ENCODE data around the gene ZBTB17. TPM values are rescaled to one million over a fixed set of nuclear protein-coding genes. Genes with fewer than 3 reads are reported as not detected.
A peak's percentile ranks its signal among the peaks of the same experiment; 100 is the strongest.

Gene ZBTB17
- total RNA-seq, 1 donor from 2014 or later = 33.6 TPM

GRCh38 chr1:15941899-15942660 is 33.8 kb downstream of the ZBTB17 start:
- H3K9me3 Mint-ChIP-seq (ENCODE audit: unreplicated experiment) = no peaks in the 10 kb centered on the region
- peaks cover 17% of the 10 kb centered on the region for H3K27me3 Mint-ChIP-seq (ENCODE audit: unreplicated experiment)
- DNase-seq (ENCODE audit: low spot score) = no peak
- H3K36me3 Mint-ChIP-seq (ENCODE audit: low read depth, unreplicated experiment) = peaks cover 27% of the 10 kb centered on the region
- no peak overlapping the region for H3K4me3 Mint-ChIP-seq (ENCODE audit: unreplicated experiment)
- no peak for TF ChIP-seq CTCF (IDR thresholded peaks at IDR 0.05; ENCODE audit: unreplicated experiment)
- no peak overlapping the region for H3K27ac Mint-ChIP-seq (ENCODE audit: unreplicated experiment)
- peaks cover 12% of the 10 kb centered on the region for H3K4me1 Mint-ChIP-seq (ENCODE audit: unreplicated experiment)

GRCh38 chr1:15941044-15941840 is 34.7 kb downstream of the ZBTB17 start:
- Mint-ChIP-seq H3K36me3 (ENCODE audit: low read depth, unreplicated experiment) (peaks cover 27% of the 10 kb centered on the region), H3K27ac (ENCODE audit: unreplicated experiment) (no peak overlapping the region), H3K4me1 (ENCODE audit: unreplicated experiment) (peaks cover 12% of the 10 kb centered on the region), H3K27me3 (ENCODE audit: unreplicated experiment) (peaks cover 14% of the 10 kb centered on the region), H3K4me3 (ENCODE audit: unreplicated experiment) (no peak overlapping the region), H3K9me3 (ENCODE audit: unreplicated experiment) (no peaks in the 10 kb centered on the region)
- no peak for DNase-seq (ENCODE audit: low spot score)
- no peak for TF ChIP-seq CTCF (IDR thresholded peaks at IDR 0.05; ENCODE audit: unreplicated experiment)

GRCh38 chr1:15940110-15941043 is 35.5 kb downstream of the ZBTB17 start:
- Mint-ChIP-seq H3K27ac (ENCODE audit: unreplicated experiment) (no peak overlapping the region), H3K9me3 (ENCODE audit: unreplicated experiment) (no peaks in the 10 kb centered on the region), H3K4me1 (ENCODE audit: unreplicated experiment) (peaks cover 12% of the 10 kb centered on the region), H3K27me3 (ENCODE audit: unreplicated experiment) (peaks cover 14% of the 10 kb centered on the region), H3K36me3 (ENCODE audit: low read depth, unreplicated experiment) (peaks cover 25% of the 10 kb centered on the region), H3K4me3 (ENCODE audit: unreplicated experiment) (no peak overlapping the region)
- TF ChIP-seq CTCF (IDR thresholded peaks at IDR 0.05; ENCODE audit: unreplicated experiment) = no peak
- DNase-seq (ENCODE audit: low spot score) = no peak

- no peak for DNase-seq (ENCODE audit: low spot score)
- peaks cover 14% of the 10 kb centered on the region for H3K27me3 Mint-ChIP-seq (ENCODE audit: unreplicated experiment)
- peaks cover 16% of the 10 kb centered on the region for H3K4me1 Mint-ChIP-seq (ENCODE audit: unreplicated experiment)
- peaks cover 35% of the 10 kb centered on the region for H3K36me3 Mint-ChIP-seq (ENCODE audit: low read depth, unreplicated experiment)
- H3K27ac Mint-ChIP-seq (ENCODE audit: unreplicated experiment) = peak overlapping the region; percentile 76
- peak overlapping the region; percentile 17 for H3K4me3 Mint-ChIP-seq (ENCODE audit: unreplicated experiment)
- no peaks in the 10 kb centered on the region for H3K9me3 Mint-ChIP-seq (ENCODE audit: unreplicated experiment)
- no peak for TF ChIP-seq CTCF (IDR thresholded peaks at IDR 0.05; ENCODE audit: unreplicated experiment)
Measured at GRCh38 chr1:15939181-15940109, 36.5 kb downstream of the ZBTB17 start.
